IPS DF 19.7 (cell line): Measurements from ENCODE around the gene CD70.
A peak's percentile ranks its signal among the peaks of the same experiment; 100 is the strongest.
"Not testable (repeated sequence)": the region's sequence is repeated elsewhere in the genome, so short reads cannot be mapped to it uniquely, and the experiment has no call there.

ENCODE experiments used
- DNase-seq: peaks from one replicate; pipeline ENCODE4 v3.0.0-alpha.2; 2013; ENCODE audit warnings: low read depth, low spot score

CD70 gene

DNA sequence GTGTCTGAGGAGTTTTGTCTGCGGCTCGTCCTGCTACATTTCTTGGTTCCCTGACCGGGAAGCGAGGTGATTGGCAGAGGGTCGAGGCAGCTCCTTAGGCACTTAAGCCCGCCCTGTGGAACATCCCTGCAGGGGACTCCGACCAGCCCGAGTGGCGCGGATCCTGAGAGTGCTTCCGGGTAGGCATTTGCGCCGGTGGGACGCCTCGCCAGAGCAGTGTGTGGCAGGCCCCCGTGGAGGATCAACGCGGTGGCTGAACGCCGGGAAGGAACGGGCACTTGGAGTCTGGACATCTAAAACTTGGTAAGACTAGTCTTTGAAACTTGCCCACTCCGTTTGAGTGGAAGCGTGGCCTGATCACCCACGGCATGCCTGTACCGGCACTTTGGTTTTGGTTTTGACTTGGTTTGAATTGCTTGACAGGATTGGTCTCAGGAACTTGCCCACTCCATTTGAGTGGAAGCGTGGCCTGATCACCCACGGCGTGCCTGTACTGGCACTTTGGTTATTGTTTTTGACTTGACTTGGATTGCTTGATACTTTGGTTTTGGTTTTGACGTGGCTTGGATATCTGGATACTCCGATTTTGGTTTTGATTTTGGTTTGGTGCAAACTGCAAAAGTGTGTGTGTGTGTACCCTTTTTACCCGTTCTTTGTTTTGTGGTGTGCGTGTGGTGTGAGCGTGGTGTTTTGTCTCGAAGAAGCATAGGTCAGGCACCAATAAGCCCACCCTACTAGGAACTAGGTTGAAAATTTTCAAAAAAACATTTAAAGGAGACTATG is 6.7 kb upstream of the CD70 start:
- not testable (repeated sequence) for DNase-seq

DNA sequence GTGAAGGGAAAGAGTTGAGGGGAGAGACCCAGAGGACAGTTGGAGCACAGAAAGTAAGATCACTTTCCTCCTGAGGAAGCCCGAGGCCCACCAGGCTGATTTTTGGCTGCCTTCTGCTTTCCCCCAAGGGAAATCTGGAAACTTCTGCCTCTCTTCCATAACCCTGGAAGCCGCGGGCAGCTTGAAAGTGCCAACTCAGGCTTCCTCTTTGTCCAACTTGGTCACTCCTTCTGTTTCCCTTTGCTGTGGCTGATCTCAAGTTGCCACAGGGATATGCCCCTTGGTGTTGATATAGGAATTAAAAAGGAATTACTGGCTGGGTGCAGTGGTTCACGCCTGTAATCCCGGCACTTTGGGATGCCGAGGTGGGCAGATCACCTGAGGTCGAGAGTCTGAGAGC is 5.7 kb upstream of the CD70 start:
- DNase-seq: no peak

DNA sequence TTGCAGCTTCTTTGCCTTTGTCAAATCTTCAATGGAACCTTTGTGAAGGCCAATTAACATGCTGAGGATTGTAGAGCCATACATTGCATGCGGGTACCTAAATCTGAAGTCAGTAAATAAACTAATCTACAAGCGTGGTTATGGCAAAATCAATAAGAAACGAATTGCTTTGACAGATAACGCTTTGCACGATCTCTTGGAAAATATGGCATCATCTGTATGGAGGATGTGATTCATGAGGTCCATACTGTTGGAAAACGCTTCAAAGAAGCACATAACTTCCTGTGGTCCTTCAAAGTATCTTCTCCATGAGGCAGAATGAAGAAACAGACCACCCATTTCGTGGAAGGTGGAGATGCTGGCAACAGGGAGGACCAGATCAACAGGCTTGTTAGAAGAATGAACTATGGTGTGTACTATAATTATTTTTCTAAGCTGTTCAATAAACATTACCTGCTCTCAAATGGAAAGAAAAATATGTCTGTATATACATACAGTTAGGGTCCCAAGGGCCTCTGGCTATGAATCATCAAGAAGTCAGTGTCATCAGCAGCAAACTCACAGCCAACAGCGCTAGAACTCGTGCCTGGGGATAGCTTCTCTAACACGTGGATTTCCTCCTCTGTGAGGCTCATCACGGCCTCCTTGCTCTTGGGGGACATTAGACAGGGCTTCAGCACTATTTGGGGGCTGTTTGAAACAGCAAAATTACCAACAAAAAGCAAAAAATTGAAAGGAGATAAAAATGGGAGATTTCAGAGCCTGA is 2.9 kb upstream of the CD70 start:
- no peak for DNase-seq

DNA sequence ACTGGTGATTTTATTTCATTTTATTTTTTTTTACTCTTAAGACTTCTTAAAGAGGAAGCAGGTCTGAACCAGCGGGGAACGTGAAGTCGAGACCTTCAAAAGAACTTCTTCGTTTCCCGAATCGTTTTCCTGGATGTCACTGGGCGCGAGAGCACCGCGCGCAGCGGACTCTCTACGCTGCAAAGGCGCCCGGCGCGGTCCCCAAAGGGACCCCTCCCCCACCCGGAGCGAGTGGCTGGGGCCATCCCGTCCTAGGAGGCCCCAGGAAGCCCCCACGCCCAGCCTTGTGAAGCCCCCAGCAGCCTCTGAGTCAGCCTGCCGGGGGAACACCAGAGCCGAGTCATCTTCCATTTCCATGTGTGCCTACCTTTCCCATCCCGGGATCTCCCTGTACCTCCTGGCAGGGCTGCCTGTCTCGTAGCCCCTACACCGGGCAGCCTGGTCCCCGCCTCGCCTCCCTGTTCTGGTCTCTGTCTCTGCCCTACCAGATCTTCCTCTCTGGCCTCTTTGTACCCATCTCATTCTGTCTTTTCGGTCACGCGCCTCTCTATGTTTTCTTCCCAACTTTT is 608 bp downstream of the CD70 start:
- DNase-seq: no peak

DNA sequence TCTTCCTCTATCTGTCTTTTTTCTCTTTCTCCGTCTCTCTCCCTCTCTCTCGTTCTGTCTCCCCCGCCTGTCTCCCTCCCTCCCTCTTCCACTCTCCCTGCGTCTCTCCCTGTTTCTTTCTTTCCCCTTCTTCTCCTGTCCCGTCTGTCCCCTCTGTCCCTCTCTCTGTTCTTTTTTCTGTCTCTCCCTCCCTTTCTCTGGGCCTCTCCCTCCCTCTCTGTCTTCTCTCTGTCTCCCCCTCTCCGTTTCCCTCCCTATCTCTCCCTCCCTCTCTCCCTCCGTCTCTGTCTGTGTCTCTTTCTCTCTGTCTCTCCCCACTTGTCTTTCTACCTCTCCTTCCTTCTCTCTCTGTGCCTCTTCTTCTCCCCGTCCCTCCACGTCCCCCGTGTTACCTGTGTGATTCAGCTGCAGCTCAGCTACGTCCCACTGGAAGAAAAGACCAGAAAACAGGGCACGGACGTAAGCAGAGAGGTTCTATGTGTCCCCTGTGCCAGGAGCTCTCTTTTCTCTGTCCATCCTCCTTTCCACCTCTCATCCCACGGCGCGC is 1.2 kb downstream of the CD70 start:
- DNase-seq: no peak

DNA sequence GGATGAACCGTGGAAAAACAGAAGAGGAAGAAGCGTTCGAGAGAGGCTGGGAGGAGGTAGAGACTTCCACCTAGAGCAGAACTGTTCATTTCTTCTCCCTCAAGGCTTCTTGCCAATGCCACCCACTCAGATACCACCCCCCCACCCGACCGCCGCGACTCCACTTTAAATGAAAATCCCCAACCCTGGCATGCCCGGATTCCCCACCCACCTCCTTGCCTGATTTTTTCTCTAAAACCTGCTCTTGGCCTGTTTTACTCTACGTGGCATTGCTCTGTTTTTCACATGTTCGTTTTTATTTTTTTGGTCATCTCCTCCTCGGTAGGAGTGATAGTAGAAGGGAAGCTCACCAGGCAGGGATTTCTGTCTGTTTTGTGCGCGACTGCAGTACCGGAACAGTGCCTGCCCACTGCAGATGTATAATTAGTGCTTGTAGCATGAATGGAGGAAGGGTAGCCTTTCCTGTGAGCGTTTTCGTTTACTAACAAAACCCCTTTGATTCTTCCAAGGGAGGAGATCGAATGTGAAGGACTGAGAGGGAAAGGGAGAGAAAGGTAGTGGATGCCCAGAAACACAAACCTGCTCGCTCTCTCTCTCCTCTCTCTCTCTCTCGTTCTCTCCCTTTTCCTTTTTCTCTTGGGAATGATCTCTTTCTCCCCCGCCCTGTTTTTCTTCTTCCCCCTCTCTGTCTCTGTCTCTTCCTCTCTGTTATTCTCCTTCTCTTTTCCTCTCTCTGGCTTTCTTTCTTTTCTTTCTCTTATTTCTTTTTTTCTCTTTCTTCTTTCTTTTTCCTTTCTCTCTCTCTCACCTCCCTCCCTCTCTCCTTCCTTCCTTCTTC is 2.2 kb downstream of the CD70 start:
- DNase-seq: no peak

DNA sequence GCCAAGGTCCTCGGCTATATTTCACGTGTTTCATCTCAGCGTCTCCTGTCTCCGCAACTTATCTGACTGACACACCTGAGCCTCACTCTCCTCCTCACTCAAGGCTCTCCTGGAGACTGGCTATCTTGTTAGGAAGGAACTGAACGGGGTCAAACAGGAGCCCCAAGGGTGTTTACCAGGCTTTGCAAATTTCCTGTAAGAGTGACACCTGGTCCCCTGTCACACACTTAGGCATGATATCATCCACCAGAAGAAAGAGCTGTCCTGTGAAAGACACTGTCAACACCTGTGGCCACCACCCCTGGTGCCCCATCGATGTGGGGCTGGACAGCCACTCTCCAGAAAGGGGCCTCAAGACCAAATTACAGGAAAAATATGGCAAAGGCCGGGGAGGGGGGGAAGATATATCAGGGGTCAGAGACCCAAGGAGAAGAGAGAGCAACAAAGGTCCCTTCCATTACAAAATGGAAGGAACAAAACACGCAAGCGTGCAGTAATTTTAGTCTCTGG is 2.9 kb downstream of the CD70 start:
- no peak for DNase-seq

DNA sequence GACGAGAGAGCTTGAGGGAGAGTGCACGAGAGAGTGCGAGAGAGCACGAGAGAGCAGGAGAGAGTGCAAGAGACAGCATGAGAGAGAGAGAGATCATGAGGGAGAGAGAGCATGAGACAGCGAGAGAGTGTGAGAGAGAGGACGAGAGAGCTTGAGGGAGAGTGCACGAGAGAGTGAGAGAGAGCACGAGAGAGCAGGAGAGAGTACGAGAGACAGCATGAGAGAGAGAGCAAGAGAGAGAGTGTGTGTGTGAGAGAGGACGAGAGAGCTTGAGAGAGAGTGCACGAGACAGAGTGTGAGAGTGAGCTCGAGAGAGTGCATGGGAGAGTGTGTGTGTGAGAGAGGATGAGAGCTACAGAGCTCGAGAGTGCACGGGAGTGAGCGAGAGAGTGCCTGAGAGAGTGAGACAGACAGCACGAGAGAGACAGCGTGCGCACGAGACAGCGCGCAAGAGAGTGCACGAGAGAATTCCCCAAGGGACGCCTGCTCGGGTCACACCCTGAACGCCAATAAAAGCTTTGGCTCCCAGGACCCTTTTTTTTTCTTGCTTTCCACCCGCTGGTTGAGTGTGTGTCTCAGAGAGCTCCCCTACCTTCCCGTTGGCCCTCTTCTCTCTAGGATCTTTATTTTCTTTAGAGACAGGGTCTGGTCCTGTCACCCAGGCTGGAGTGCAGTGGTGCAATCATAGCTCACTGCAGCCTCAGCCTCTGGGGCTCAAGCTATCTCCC is 3.7 kb downstream of the CD70 start:
- DNase-seq: peak; percentile 84

DNA sequence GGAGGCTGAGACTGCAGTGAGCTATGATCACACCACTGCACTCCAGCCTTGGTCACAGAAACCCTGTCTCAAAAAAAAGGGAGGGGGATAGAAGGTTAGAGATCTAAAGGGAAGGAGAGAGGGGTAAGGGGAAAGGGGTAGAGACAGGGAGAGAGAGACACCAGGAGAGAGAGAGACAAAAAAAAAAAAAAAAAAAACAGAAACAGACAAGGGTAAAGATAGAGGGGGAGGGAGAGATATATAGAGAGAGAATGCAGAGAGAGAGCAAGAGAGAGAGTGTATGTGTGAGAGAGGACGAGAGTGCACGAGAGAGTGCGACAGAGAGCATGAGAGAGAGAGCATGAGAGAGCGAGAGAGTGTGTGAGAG is 4.2 kb downstream of the CD70 start:
- no peak for DNase-seq

DNA sequence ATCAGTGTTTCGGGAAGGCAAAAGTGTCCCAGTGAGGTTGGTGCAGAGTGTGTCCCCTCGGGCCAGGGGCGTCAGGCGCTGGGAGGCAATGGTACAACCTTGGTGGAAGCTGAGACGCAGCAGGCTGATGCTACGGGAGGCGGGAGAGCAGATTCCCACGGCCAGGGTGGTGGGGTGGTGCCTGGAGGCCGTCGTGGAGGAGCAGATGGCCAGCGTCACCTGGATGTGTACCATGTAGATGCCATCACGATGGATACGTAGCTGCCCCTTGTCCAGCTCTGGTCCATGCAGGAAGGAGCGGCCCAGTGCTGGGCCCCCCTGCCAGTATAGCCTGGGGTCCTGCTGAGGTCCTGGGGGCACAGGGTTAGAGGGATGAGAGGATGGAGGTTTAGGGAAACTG is 4.9 kb downstream of the CD70 start:
- no peak for DNase-seq

DNA sequence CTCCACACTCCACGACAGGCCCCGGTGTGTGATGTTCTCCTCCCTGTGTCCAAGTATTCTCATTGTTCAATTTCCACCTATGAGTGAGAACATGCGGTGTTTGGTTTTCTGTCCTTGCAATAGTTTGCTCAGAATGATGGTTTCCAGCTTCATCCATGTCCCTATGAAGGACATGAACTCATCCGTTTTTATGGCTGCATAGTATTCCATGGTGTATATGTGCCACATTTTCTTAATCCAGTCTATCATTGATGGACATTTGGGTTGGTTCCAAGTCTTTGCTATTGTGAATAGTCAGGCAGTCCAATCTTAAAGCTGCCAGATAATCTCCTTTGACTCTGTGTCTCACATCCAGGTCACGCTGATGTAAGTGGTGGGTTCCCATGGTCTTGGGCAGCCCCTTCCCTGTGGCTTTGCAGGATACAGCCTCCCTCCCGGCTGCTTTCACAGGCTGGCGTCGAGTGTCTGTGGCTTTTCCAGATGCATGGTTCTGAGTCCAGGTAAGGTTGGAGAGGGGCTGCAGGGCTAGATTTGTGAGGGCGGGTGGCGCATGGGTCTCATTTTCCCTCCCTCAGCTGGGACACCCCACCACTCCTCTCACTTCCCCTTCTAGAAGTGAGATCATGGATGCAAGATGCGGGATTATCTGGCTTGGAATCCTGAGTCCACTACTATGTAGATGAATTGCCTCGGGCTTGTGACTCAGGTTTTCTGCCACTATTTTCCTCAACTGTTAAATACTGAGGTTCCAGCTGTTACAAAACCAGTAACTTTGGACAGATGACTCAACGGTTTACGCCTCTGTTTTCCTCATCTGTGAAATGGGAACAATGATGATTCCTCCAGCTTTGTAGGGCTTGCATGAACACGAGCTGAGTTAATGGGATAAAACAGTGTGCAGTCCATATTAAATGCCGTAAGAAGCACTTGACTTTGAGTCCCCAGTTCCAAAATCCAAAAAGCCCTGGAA is 8.2 kb downstream of the CD70 start:
- not testable (repeated sequence) for DNase-seq

DNA sequence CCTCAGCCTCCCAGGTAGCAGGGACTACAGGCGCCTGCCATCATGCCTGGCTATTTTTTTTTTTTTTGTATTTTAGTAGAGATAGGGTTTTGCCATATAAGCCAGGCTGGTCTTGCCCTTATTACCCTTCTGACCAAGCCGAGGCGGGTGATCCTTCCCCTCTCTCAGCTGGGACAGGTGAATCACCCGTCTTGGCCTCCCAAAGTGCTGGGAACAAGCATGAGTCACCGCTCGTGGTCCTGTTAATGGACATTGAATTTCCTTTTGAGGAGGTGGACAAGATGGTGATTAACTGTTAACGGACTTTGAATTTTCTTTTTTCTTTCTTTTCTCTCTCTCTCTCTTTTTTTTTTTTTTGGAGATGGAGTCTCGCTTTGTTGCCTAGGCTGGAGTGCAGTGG is 10.6 kb downstream of the CD70 start:
- no peak for DNase-seq

DNA sequence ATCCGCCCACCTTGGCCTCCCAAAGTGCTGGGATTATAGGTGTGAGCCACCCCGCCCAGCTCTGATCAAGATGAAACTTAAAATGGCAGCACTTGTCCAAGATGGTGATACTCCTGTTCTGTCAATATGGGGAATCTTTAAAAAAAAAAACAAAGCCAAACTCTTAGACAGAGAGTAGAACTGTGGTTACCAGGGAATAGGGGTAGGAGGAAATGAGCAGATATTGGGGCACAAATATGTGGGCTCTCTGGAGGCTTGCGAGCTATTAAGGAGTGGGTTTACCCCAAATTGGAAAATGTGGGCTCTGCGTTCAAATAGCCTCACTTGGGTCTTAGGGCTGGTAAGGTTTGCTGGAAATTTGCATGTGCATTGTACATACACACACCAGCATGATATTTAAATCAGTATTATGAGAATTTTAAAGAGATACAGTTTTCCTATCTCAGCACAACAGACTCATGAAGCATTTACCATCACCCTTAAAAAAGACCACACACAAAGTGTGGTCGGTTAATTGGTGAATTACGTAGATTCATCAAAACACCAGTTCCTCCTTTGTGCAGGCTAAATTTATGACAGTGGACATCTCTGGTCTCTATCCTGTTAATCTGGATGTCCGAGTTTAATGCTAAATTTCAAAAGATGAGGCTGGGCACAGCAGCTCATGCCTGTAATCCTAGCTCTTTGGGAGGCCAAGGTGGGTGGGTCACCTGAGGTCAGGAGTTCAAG is 11.3 kb downstream of the CD70 start:
- no peak for DNase-seq

DNA sequence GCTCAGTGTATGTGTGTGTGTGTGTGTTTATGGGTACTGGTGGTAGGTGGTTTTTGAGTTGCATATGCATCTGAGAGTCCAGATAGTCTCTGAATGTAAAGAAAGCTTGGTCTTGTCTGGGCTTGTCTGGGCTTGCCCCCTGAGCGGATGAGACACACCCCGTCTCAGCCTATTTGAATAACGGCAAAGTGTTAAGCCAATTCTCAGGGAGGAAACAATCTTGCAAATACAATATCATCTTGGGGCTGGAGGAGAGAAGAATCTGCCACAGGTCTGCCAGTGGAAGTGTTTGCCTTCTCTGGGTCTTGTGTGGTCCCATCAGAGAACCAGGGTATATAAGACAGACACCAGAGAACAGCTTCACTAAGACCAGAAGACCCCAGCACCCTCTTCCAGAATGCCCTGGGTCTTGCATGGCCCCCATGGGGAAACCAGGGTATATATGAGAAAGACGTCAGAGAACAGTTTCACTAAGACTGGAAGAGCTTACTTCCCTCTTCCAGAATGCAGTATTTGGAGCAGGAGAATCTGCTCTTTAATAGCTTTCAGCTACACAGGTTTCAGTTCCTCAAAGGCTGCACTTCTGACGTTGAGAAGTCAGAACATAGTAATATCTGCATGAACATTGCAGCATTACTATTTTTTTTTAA is 13.3 kb downstream of the CD70 start:
- DNase-seq: no peak

DNA sequence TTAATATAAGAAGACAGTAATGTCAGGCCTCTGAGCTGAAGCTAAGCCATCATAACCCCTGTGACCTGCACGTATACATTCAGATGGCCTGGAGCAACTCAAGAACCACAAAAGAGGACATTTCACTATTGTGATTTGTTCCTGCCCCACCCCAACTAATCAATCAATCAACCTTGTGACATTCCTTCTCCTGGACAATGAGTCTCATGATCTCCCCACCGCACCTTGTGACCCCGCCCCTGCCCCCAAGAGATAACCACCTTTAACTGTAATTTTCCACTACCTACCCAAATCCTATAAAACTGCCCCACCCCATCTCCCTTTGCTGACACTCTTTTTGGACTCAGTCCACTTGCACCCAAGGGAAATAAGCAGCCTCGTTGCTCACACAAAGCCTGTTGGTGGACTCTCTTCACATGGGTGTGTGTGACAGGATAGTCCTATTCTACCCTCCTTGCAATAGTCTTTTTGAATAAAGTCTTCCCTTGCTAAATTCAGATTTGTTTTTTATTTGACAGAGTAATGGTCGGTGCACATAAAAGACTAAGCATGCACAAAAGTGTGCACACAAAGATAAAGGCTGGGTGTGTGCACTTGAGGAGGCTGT is 14.0 kb downstream of the CD70 start:
- DNase-seq: no peak

DNA sequence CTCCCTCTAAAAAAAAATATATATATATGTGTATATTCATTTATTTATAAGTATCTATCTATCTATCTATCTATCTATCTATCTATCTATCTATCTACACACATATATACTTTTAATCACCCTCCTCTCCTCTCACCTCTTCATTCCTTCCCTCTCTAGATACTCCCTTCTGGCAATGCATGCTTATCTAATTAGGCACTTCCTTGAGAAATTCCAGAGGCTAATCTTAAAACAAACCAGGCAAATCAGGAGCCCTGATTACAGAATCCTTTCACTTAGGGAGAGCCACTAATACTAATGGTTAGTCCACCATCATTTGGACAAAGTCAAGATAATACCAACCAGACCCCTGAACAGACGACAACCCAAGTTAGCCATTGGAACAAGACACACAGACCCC is 17.6 kb downstream of the CD70 start:
- no peak for DNase-seq

DNA sequence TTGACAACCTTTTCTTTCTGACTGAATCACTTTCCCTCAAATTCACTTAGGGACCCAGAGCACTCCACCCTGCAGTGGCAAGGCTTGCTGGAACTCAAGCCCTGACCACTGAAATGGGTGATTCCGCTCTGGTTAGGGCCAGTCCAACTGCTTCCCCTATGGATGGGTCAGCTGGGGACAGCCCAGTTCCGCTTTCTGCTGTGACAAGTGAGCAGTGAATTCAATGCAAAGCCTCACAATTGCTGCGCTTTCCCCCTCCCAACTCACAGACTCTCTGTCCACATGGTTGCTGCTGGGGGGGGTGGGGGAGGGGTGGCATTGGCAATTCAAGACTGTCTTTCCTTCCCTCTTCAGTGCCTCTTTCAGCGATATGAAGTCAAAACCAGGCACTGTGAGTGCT is 18.7 kb downstream of the CD70 start:
- DNase-seq: no peak

DNA sequence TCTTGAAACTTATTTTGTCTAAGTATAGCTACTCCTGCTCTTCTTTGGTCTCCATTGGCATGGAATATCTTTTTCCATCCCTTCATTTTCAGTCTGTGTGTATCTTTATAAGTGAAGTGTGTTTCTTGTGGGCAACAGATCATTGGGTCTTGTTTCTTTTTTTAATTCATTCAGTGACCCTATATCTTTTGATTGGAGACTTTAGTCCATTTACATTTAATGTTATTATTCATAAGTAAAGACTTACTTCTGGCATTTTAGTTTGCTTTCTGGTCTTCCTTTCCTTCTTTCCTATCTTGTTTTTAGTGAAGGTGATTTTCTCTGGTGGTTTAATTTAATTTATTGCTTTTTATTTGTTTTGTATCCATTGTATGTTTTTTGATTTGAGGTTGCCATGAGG is 19.8 kb downstream of the CD70 start:
- DNase-seq: no peak
